Embryonic facial prominence (tissue), 1 donor: ENCODE measurements around the gene ACYP2.
"Not testable (repeated sequence)": the region's sequence is repeated elsewhere in the genome, so short reads cannot be mapped to it uniquely, and the experiment has no call there.

Experiments
- DNase-seq: peaks from one replicate; pipeline ENCODE4 v3.0.0-alpha.2; 2016; ENCODE audit errors: extremely low spot score

The ACYP2 gene

GRCh38 chr2:54224997-54225396 lies 109.6 kb downstream of the ACYP2 start:
- no peak for DNase-seq

GRCh38 chr2:54226260-54226659 lies 110.8 kb downstream of the ACYP2 start:
- no peak for DNase-seq

- no peak for DNase-seq
Measured at GRCh38 chr2:54227798-54228197, 112.4 kb downstream of the ACYP2 start.

- DNase-seq, result no peak
Measured at GRCh38 chr2:54228945-54229344, 113.5 kb downstream of the ACYP2 start.

GRCh38 chr2:54233832-54234649 lies 118.6 kb downstream of the ACYP2 start:
- DNase-seq, result no peak

- no peak for DNase-seq
Measured at GRCh38 chr2:54237428-54237827, 122.0 kb downstream of the ACYP2 start.

GRCh38 chr2:54239427-54239826 lies 124.0 kb downstream of the ACYP2 start:
- DNase-seq, result no peak

GRCh38 chr2:54240515-54241469 lies 125.4 kb downstream of the ACYP2 start:
- no peak for DNase-seq

GRCh38 chr2:54247115-54247514 lies 131.7 kb downstream of the ACYP2 start:
- DNase-seq, result no peak

GRCh38 chr2:54249629-54250028 lies 134.2 kb downstream of the ACYP2 start:
- DNase-seq, result no peak

GRCh38 chr2:54254180-54254579 lies 138.8 kb downstream of the ACYP2 start:
- DNase-seq, result no peak

- no peak for DNase-seq
Measured at GRCh38 chr2:54255230-54256090, 140.0 kb downstream of the ACYP2 start.

- no peak for DNase-seq
Measured at GRCh38 chr2:54256091-54256694, 140.8 kb downstream of the ACYP2 start, which contains the start of gene TSPYL6. TSS of gene TSPYL6 (minus strand) at chr2:54256229. CDS start at chr2:54256151, 78 bp downstream.

GRCh38 chr2:54258166-54258565 lies 142.8 kb downstream of the ACYP2 start:
- DNase-seq, result no peak

- DNase-seq, result no peak
Measured at GRCh38 chr2:54259413-54260240, 144.2 kb downstream of the ACYP2 start.

- no peak for DNase-seq
Measured at GRCh38 chr2:54260241-54260595, 144.8 kb downstream of the ACYP2 start.

- DNase-seq, result no peak
Measured at GRCh38 chr2:54261537-54261936, 146.1 kb downstream of the ACYP2 start.

GRCh38 chr2:54262015-54262765 lies 146.8 kb downstream of the ACYP2 start:
- no peak for DNase-seq

GRCh38 chr2:54265081-54265480 lies 149.7 kb downstream of the ACYP2 start:
- DNase-seq, result not testable (repeated sequence)

GRCh38 chr2:54267577-54267976 lies 152.2 kb downstream of the ACYP2 start:
- DNase-seq, result no peak
